ENCODE measurements around the gene INSM1. TPM values are rescaled to one million over a fixed set of nuclear protein-coding genes. Genes with fewer than 3 reads are reported as not detected.

Gene INSM1
- total and polyA plus RNA-seq, 2 of the 13 experiments (the other 11 are each of a cell fraction or from before 2014, with no cell fraction given), result not detected

DNA sequence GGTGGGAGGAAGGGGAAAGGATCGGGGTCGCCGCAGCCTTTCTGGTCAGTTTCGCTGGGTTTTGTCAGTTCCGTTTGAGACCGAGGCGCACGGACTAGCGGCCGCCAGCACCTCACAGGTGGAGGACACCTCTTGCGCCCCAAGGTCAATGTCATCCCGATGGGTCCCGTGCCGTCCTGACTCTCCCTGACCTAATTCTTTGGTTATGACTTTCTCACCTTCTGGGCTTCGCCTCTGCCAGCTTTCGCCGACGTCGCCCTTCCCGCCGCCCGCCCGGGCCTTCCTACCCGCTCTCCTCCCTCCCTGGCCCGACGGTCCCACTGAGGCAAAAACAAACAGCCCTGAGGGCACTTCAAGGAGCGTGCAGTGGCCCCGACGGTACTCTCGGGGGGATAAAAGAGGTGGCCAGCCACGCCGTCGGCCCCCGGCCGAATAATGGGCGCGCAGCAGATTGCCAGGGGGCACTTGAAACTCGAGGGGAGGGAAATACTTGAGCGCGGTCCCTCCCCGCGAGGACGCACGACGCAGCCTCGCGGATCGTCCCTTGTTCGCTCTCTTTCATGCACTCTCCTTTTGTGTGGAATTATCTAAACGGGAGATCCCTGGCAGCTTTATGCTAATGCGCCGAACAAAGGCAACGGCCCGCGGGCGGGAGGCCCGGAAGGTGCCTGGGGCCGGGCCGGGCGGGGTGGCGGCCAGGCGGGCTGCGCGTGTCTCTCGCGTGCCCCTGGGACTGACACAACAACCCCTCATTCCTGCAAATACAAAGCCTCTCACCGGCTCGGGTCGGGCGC lies 3.9 kb upstream of the INSM1 start (continued):
- 0 out of 2 replicates have a peak, but pooled peaks have one; percentile 25 for TF ChIP-seq PHF21A (CRISPR knock-in tag; IDR thresholded peaks at IDR 0.05)
- peak; percentile 1; the same call in 1 of the 2 replicates for TF ChIP-seq HOXA3 (CRISPR knock-in tag; IDR thresholded peaks at IDR 0.05)
- TF ChIP-seq CEBPG (CRISPR knock-in tag; IDR thresholded peaks at IDR 0.05), result no peak
- TF ChIP-seq, protein P1, sequence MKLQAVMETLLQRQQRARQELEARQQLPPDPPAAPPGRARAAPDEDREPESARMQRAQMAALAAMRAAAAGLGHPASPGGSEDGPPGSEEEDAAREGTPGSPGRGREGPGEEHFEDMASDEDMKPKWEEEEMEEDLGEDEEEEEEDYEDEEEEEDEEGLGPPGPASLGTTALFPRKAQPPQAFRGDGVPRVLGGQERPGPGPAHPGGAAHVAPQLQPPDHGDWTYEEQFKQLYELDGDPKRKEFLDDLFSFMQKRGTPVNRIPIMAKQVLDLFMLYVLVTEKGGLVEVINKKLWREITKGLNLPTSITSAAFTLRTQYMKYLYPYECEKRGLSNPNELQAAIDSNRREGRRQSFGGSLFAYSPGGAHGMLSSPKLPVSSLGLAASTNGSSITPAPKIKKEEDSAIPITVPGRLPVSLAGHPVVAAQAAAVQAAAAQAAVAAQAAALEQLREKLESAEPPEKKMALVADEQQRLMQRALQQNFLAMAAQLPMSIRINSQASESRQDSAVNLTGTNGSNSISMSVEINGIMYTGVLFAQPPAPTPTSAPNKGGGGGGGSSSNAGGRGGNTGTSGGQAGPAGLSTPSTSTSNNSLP (IDR thresholded peaks at IDR 0.05; ENCODE audit: low read depth, low read length), result no peak
- TF ChIP-seq BHLHE40 (IDR thresholded peaks at IDR 0.05; ENCODE audit: low read length), result peak; percentile 71
- TF ChIP-seq PCBP1 (IDR thresholded peaks at IDR 0.05; ENCODE audit: borderline replicate concordance, low read depth, low read length), result 0 out of 2 replicates have a peak, but pooled peaks have one; percentile 52
- TF ChIP-seq SALL1 (CRISPR knock-in tag; IDR thresholded peaks at IDR 0.05), result peak; percentile 47; the same call in 1 of the 2 replicates
- TF ChIP-seq EZH2 (conservative IDR thresholded peaks at IDR 0.05; ENCODE audit: low read depth, low read length), result peak; percentile 97
- TF ChIP-seq GABPB1 (CRISPR knock-in tag; IDR thresholded peaks at IDR 0.05), result peak; percentile 64; the same call in 1 of the 2 replicates
- peak; percentile 83; the same call in 1 of the 2 replicates for TF ChIP-seq ZNF235 (CRISPR knock-in tag; IDR thresholded peaks at IDR 0.05; ENCODE audit: borderline replicate concordance)
- peak; percentile 86; the same call in 1 of the 2 replicates for TF ChIP-seq MTF2 (CRISPR knock-in tag; IDR thresholded peaks at IDR 0.05; ENCODE audit: borderline replicate concordance)
- TF ChIP-seq EED (CRISPR knock-in tag; IDR thresholded peaks at IDR 0.05), result peak; percentile 44; the same call in 1 of the 2 replicates
- peak; percentile 50 for TF ChIP-seq ZNF687 (CRISPR knock-in tag; IDR thresholded peaks at IDR 0.05)
- TF ChIP-seq, protein P2, sequence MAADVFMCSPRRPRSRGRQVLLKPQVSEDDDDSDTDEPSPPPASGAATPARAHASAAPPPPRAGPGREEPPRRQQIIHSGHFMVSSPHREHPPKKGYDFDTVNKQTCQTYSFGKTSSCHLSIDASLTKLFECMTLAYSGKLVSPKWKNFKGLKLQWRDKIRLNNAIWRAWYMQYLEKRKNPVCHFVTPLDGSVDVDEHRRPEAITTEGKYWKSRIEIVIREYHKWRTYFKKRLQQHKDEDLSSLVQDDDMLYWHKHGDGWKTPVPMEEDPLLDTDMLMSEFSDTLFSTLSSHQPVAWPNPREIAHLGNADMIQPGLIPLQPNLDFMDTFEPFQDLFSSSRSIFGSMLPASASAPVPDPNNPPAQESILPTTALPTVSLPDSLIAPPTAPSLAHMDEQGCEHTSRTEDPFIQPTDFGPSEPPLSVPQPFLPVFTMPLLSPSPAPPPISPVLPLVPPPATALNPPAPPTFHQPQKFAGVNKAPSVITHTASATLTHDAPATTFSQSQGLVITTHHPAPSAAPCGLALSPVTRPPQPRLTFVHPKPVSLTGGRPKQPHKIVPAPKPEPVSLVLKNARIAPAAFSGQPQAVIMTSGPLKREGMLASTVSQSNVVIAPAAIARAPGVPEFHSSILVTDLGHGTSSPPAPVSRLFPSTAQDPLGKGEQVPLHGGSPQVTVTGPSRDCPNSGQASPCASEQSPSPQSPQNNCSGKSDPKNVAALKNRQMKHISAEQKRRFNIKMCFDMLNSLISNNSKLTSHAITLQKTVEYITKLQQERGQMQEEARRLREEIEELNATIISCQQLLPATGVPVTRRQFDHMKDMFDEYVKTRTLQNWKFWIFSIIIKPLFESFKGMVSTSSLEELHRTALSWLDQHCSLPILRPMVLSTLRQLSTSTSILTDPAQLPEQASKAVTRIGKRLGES (CRISPR knock-in tag; IDR thresholded peaks at IDR 0.05; ENCODE audit: borderline replicate concordance), result peak; percentile 83; the same call in 1 of the 2 replicates
- TF ChIP-seq ZSCAN20 (CRISPR knock-in tag; IDR thresholded peaks at IDR 0.05; ENCODE audit: borderline replicate concordance), result no peak
- TF ChIP-seq SOX5 (CRISPR knock-in tag; IDR thresholded peaks at IDR 0.05; ENCODE audit: borderline replicate concordance), result peak; percentile 69; the same call in 1 of the 2 replicates

Data from HepG2 (cell line).